PC-9 (cell line): ENCODE measurements around the gene STK32B.

Experiments used
- CTCF ChIP-seq: fragments of 200-600 bp; sonication (generic); conservative IDR thresholded peaks from 2 replicates; pipeline ENCODE4 v1.6.1; 2017; ENCODE audit warnings: mixed run types, antibody characterized with exemption, mild to moderate bottlenecking, moderate library complexity
- EZH2 ChIP-seq: fragments of 200-600 bp; sonication (generic); IDR thresholded peaks from 2 replicates; pipeline ENCODE4 v1.8.0; 2017; ENCODE audit warnings: antibody characterized with exemption, low read depth

GRCh38 chr4:5447755-5448154 is 396.5 kb downstream of the STK32B start:
- TF ChIP-seq CTCF (no peak), EZH2 (no peak)
